ENCODE data around the gene PHKB.

PHKB gene

GRCh38 chr16:47711809-47712208, 250.7 kb downstream of the PHKB start:
- Mint-ChIP-seq H3K27ac (no peak overlapping the region), H3K4me3 (no peak overlapping the region), H3K4me1 (ENCODE audit: low read depth) (peaks cover 7% of the 10 kb centered on the region), H3K9me3 (no peaks in the 10 kb centered on the region), H3K36me3 (ENCODE audit: low read depth) (no peaks in the 10 kb centered on the region), H3K27me3 (ENCODE audit: low read depth) (no peaks in the 10 kb centered on the region)

- Mint-ChIP-seq H3K27me3 (ENCODE audit: low read depth) (no peaks in the 10 kb centered on the region), H3K9me3 (no peaks in the 10 kb centered on the region), H3K4me1 (ENCODE audit: low read depth) (peaks cover 7% of the 10 kb centered on the region), H3K27ac (peak overlapping the region; percentile 38), H3K4me3 (no peak overlapping the region), H3K36me3 (ENCODE audit: low read depth) (no peaks in the 10 kb centered on the region)
Observed at GRCh38 chr16:47712276-47713224, 251.4 kb downstream of the PHKB start.

GRCh38 chr16:47713225-47713595, 252.1 kb downstream of the PHKB start:
- no peaks in the 10 kb centered on the region for H3K36me3 Mint-ChIP-seq (ENCODE audit: low read depth)
- H3K4me1 Mint-ChIP-seq (ENCODE audit: low read depth) = peaks cover 7% of the 10 kb centered on the region
- H3K27me3 Mint-ChIP-seq (ENCODE audit: low read depth) = no peaks in the 10 kb centered on the region
- no peaks in the 10 kb centered on the region for H3K9me3 Mint-ChIP-seq
- H3K4me3 Mint-ChIP-seq = no peak overlapping the region
- H3K27ac Mint-ChIP-seq = peak overlapping the region; percentile 38

GRCh38 chr16:47715442-47716083, 254.4 kb downstream of the PHKB start:
- Mint-ChIP-seq H3K9me3 (no peaks in the 10 kb centered on the region), H3K27me3 (ENCODE audit: low read depth) (no peaks in the 10 kb centered on the region), H3K4me3 (no peak overlapping the region), H3K27ac (no peak overlapping the region), H3K4me1 (ENCODE audit: low read depth) (peaks cover 7% of the 10 kb centered on the region), H3K36me3 (ENCODE audit: low read depth) (no peaks in the 10 kb centered on the region)

GRCh38 chr16:47716571-47716970, 255.4 kb downstream of the PHKB start:
- Mint-ChIP-seq H3K9me3 (no peaks in the 10 kb centered on the region), H3K36me3 (ENCODE audit: low read depth) (no peaks in the 10 kb centered on the region), H3K27ac (no peak overlapping the region), H3K4me1 (ENCODE audit: low read depth) (peaks cover 7% of the 10 kb centered on the region), H3K27me3 (ENCODE audit: low read depth) (no peaks in the 10 kb centered on the region), H3K4me3 (no peak overlapping the region)

- Mint-ChIP-seq H3K4me1 (ENCODE audit: low read depth) (no peaks in the 10 kb centered on the region), H3K36me3 (ENCODE audit: low read depth) (no peaks in the 10 kb centered on the region), H3K27ac (no peak overlapping the region), H3K27me3 (ENCODE audit: low read depth) (peaks cover 5% of the 10 kb centered on the region), H3K9me3 (no peaks in the 10 kb centered on the region), H3K4me3 (no peak overlapping the region)
Observed at GRCh38 chr16:47719713-47720112, 258.6 kb downstream of the PHKB start.

GRCh38 chr16:47721006-47721637, 260.0 kb downstream of the PHKB start:
- Mint-ChIP-seq H3K36me3 (ENCODE audit: low read depth) (no peaks in the 10 kb centered on the region), H3K27ac (no peak overlapping the region), H3K27me3 (ENCODE audit: low read depth) (peaks cover 5% of the 10 kb centered on the region), H3K9me3 (no peaks in the 10 kb centered on the region), H3K4me3 (no peak overlapping the region), H3K4me1 (ENCODE audit: low read depth) (no peaks in the 10 kb centered on the region)

- Mint-ChIP-seq H3K9me3 (no peaks in the 10 kb centered on the region), H3K4me3 (no peak overlapping the region), H3K27me3 (ENCODE audit: low read depth) (peaks cover 5% of the 10 kb centered on the region), H3K4me1 (ENCODE audit: low read depth) (no peaks in the 10 kb centered on the region), H3K36me3 (ENCODE audit: low read depth) (no peaks in the 10 kb centered on the region), H3K27ac (no peak overlapping the region)
Observed at GRCh38 chr16:47722046-47722445, 260.9 kb downstream of the PHKB start.

- H3K9me3 Mint-ChIP-seq = no peaks in the 10 kb centered on the region
- no peaks in the 10 kb centered on the region for H3K36me3 Mint-ChIP-seq (ENCODE audit: low read depth)
- no peak overlapping the region for H3K27ac Mint-ChIP-seq
- peaks cover 5% of the 10 kb centered on the region for H3K27me3 Mint-ChIP-seq (ENCODE audit: low read depth)
- no peak overlapping the region for H3K4me3 Mint-ChIP-seq
- H3K4me1 Mint-ChIP-seq (ENCODE audit: low read depth) = peaks cover 6% of the 10 kb centered on the region
Observed at GRCh38 chr16:47724115-47724785, 263.1 kb downstream of the PHKB start.

GRCh38 chr16:47725188-47725695, 264.1 kb downstream of the PHKB start:
- Mint-ChIP-seq H3K4me1 (ENCODE audit: low read depth) (peaks cover 6% of the 10 kb centered on the region), H3K9me3 (no peaks in the 10 kb centered on the region), H3K27me3 (ENCODE audit: low read depth) (peaks cover 5% of the 10 kb centered on the region), H3K27ac (no peak overlapping the region), H3K36me3 (ENCODE audit: low read depth) (no peaks in the 10 kb centered on the region), H3K4me3 (no peak overlapping the region)

- Mint-ChIP-seq H3K27ac (no peak overlapping the region), H3K4me3 (no peak overlapping the region), H3K9me3 (no peaks in the 10 kb centered on the region), H3K4me1 (ENCODE audit: low read depth) (peaks cover 6% of the 10 kb centered on the region), H3K27me3 (ENCODE audit: low read depth) (peaks cover 5% of the 10 kb centered on the region), H3K36me3 (ENCODE audit: low read depth) (no peaks in the 10 kb centered on the region)
Observed at GRCh38 chr16:47726031-47726675, 265.0 kb downstream of the PHKB start.

GRCh38 chr16:47727131-47727530, 266.0 kb downstream of the PHKB start:
- H3K27me3 Mint-ChIP-seq (ENCODE audit: low read depth) = peaks cover 5% of the 10 kb centered on the region
- no peaks in the 10 kb centered on the region for H3K9me3 Mint-ChIP-seq
- H3K27ac Mint-ChIP-seq = no peak overlapping the region
- no peaks in the 10 kb centered on the region for H3K36me3 Mint-ChIP-seq (ENCODE audit: low read depth)
- H3K4me1 Mint-ChIP-seq (ENCODE audit: low read depth) = peaks cover 15% of the 10 kb centered on the region
- H3K4me3 Mint-ChIP-seq = no peak overlapping the region

- Mint-ChIP-seq H3K4me3 (no peak overlapping the region), H3K27me3 (ENCODE audit: low read depth) (peaks cover 5% of the 10 kb centered on the region)
Observed at GRCh38 chr16:47728205-47728604, 267.1 kb downstream of the PHKB start.

GRCh38 chr16:47729701-47730100, 268.6 kb downstream of the PHKB start:
- Mint-ChIP-seq H3K9me3 (no peaks in the 10 kb centered on the region), H3K4me1 (ENCODE audit: low read depth) (peaks cover 25% of the 10 kb centered on the region), H3K4me3 (no peak overlapping the region), H3K27ac (no peak overlapping the region), H3K27me3 (ENCODE audit: low read depth) (no peaks in the 10 kb centered on the region), H3K36me3 (ENCODE audit: low read depth) (no peaks in the 10 kb centered on the region)

More at GRCh38 chr16:47728205-47728604, 267.1 kb downstream of the PHKB start:
- Mint-ChIP-seq H3K36me3 (ENCODE audit: low read depth) (no peaks in the 10 kb centered on the region), H3K4me1 (ENCODE audit: low read depth) (peaks cover 23% of the 10 kb centered on the region), H3K27ac (no peak overlapping the region), H3K9me3 (no peaks in the 10 kb centered on the region)

Data from T-helper 1 cell treated with Interleukin-12 subunit alpha and Interleukin-12 subunit beta and Interleukin-4 antibody, amounts not matched to agents 30 μg/mL and 1 μg/mL, for 36 hours (primary cell).